Measurements from ENCODE around the gene KCMF1.

- TF ChIP-seq EZH2phosphoT487 (IDR thresholded peaks at IDR 0.05; ENCODE audit: borderline replicate concordance, low read length) = no peak
- TF ChIP-seq, protein P1, sequence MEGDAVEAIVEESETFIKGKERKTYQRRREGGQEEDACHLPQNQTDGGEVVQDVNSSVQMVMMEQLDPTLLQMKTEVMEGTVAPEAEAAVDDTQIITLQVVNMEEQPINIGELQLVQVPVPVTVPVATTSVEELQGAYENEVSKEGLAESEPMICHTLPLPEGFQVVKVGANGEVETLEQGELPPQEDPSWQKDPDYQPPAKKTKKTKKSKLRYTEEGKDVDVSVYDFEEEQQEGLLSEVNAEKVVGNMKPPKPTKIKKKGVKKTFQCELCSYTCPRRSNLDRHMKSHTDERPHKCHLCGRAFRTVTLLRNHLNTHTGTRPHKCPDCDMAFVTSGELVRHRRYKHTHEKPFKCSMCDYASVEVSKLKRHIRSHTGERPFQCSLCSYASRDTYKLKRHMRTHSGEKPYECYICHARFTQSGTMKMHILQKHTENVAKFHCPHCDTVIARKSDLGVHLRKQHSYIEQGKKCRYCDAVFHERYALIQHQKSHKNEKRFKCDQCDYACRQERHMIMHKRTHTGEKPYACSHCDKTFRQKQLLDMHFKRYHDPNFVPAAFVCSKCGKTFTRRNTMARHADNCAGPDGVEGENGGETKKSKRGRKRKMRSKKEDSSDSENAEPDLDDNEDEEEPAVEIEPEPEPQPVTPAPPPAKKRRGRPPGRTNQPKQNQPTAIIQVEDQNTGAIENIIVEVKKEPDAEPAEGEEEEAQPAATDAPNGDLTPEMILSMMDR (IDR thresholded peaks at IDR 0.05; ENCODE audit: low read depth, low read length, poor library complexity, severe bottlenecking) = no peak
These were observed 16.6 kb upstream of the KCMF1 start for GRCh38 chr2:84954329-84954728.
